Measurements from ENCODE around the gene BMPR2. TPM values are rescaled to one million over a fixed set of nuclear protein-coding genes. Genes with fewer than 3 reads are reported as not detected.
"Not testable (repeated sequence)": the region's sequence is repeated elsewhere in the genome, so short reads cannot be mapped to it uniquely, and the experiment has no call there.

The BMPR2 gene
- total RNA-seq, 2 experiments from 2014 or later: 8.8 to 10.2 TPM

DNA sequence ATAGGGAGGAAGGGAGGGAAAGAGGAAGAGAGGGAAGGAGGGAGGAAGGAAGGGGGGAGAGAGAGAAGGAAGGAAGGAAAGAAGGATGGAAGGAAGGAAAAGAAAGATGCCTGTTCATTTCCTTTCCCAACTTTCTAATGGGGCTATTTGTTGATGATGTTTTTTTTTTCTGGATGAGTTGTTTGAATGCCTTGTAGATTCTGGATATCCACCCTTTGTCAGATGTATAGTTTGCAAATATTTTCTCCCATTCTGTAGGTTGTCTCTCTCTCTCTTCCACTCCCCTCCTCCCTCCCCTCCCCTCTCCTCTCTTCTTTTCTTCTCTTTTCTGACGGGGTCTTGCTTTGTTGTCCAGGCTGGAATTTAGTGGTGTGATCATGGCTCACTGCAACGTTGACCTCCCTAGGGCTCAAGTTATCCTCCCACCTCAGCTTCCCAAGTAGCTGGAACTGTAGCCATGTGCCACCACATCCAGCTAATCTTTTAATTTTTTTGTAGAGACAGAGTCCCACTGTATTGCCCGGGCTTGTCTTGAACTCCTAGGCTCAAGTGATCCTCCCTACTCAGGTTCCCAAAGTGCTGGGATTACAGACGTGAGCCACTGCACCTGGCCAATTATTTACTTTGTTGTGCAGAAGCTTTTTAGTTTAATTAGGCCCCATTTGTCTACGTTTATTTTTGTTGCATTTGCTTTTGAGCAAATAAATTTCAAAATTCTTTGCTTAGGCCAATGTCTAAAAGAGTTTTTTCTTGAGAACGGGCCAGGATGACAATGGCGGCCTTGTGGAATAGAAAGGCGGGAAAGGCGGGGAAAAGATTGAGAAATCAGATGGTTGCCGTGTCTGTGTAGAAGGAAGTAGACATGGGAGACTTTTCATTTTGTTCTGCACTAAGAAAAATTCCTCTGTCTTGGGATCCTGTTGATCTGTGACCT is 201.4 kb downstream of the BMPR2 start:
- Mint-ChIP-seq H3K27me3 (no peaks in the 10 kb centered on the region), H3K27ac (no peak overlapping the region), H3K4me1 (no peaks in the 10 kb centered on the region), H3K4me3 (no peak overlapping the region), H3K9me3 (ENCODE audit: low read depth) (no peaks in the 10 kb centered on the region), H3K36me3 (no peaks in the 10 kb centered on the region)
- DNase-seq (no peak), ATAC-seq (no peak)
- CTCF ChIA-PET: interaction anchor here (0.6 to 1.0 kb wide), 2 partner anchors 11 to 577 kb away, joined by 3 read pairs; no protein-coding TSS in a partner anchor

DNA sequence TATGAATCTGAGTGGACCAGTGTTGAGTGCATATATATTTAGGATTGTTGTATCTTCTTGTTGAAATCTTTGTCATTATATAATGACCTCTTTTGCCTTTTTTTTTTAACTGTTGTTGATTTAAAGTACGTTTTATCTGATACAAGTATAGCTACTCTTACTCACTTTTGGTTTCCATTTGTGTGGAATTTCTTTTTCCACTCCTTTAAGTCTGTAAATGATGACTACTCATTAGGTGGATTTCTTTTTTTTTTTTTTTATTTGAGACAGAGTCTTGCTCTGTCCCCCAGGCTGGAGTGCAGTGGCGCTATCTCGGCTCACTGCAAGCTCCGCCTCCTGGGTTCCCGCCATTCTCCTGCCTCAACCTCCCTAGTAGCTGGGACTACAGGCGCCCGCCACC is 206.7 kb downstream of the BMPR2 start:
- ATAC-seq; H3K4me3 Mint-ChIP-seq; H3K27ac Mint-ChIP-seq; CTCF ChIA-PET; H3K36me3 Mint-ChIP-seq; H3K9me3 Mint-ChIP-seq (ENCODE audit: low read depth); H3K4me1 Mint-ChIP-seq; DNase-seq; H3K27me3 Mint-ChIP-seq: not testable (repeated sequence)

DNA sequence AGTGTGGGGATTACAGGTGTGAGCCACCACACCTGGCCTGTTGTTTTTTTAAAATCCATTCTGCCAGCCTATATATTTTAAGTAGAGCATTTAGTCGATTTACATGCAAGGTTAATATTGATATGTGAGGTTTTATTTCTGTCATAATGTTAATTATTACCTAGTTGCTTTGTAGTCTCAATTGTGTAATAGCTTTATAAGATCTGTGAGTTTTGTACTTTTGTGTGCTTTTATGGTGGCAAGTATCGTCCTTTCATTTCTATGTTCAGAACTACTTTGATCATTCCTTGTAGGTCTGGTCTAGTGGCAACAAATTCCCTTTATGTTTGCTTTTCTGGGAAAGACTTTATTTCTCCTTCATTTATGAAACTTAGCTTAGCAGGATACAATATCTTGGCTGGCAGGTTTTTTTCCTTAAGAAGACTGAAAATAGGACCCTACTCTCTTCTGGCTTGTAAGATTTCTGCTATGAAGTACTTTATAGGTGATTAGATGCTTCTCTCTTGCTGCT is 207.6 kb downstream of the BMPR2 start:
- ATAC-seq (no peak), DNase-seq (no peak)
- Mint-ChIP-seq H3K27me3 (peaks cover 5% of the 10 kb centered on the region), H3K36me3 (no peaks in the 10 kb centered on the region), H3K4me1 (peaks cover 4% of the 10 kb centered on the region), H3K9me3 (ENCODE audit: low read depth) (no peaks in the 10 kb centered on the region), H3K4me3 (no peak overlapping the region), H3K27ac (no peak overlapping the region)
- CTCF ChIA-PET: interaction anchor here (0.9 kb wide), 1 partner anchor 8 kb away, joined by 3 read pairs; no protein-coding TSS in a partner anchor

DNA sequence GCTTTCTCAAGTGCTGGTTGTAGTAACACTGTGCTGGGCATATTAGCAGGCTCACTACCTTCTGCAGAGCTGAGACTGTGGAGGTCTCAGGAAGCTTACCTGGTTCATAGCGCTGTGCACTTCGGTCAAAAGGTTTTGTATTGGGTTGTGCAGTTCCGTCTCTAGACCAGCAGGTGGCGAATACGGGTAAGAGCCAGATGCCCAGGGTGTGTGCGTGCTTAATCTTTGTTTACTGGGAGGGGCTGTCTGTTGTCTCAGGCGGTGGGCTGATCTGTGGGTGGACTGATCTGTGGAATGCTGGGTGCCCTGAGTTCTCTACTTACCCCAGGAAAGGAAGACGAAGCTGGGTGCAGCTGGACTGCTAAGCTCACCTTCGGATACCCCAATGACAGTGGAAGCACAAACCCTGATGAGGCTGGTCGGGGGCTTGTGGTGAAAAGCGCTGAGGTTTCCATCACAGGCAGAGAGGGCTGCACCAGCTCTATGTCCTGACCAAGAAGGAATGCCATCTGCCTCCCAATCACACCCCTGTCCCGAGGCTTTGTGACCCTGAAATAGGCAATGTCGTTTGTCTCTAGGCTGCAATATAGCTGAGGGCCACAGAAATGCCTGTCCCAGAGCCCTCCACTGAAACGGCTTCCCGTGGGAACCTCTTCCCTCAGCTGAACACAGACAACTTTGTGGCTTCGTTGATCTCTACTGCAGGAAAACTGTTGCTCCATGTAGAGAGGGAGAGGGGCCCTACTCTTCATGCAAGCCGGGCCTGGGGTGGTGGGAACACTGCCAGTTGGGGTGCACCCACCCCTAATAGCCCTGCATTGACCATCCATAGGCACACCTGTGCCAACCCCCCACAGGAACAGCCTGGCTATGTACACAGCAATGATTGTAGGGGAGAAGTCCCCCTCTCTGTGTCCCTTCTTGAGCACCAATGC is 212.8 kb downstream of the BMPR2 start:
- Mint-ChIP-seq H3K4me1 (peaks cover 5% of the 10 kb centered on the region), H3K27me3 (peaks cover 5% of the 10 kb centered on the region), H3K9me3 (ENCODE audit: low read depth) (no peaks in the 10 kb centered on the region), H3K4me3 (no peak overlapping the region), H3K27ac (no peak overlapping the region), H3K36me3 (no peaks in the 10 kb centered on the region)
- ATAC-seq (peak; percentile 98), DNase-seq (peak; percentile 75)
- CTCF ChIA-PET: interaction anchor here (0.6 to 4.6 kb wide), 22 partner anchors 9 to 1226 kb away, joined by 3 to 42 read pairs (median 3); partner anchors contain the start of genes FAM117B and ICA1L

DNA sequence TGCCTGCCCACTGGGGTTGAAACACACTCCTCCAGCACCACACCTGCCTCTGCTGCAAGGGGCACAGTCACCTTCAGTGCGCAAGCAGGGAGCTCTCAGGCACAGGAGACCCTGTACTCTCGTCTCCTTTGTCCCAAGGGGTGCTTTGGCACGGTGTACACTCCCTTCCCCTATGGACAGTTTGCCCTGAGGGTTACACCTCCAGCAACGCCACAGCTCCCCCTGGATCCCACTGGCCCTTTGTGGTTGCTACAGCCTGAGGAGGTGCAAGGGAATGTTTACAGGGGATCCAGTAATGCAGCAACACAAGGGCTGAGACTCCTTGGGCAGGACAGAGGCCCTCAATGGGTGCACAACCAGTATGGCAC is 213.4 kb downstream of the BMPR2 start:
- Mint-ChIP-seq H3K4me3 (no peak overlapping the region), H3K27ac (no peak overlapping the region), H3K36me3 (no peaks in the 10 kb centered on the region), H3K27me3 (peaks cover 5% of the 10 kb centered on the region), H3K4me1 (peaks cover 5% of the 10 kb centered on the region), H3K9me3 (ENCODE audit: low read depth) (no peaks in the 10 kb centered on the region)
- ATAC-seq (no peak), DNase-seq (no peak)
- CTCF ChIA-PET: interaction anchor here (1.0 to 4.6 kb wide), 9 partner anchors 8 to 1225 kb away, joined by 3 to 42 read pairs (median 7); partner anchors contain the start of gene ICA1L

DNA sequence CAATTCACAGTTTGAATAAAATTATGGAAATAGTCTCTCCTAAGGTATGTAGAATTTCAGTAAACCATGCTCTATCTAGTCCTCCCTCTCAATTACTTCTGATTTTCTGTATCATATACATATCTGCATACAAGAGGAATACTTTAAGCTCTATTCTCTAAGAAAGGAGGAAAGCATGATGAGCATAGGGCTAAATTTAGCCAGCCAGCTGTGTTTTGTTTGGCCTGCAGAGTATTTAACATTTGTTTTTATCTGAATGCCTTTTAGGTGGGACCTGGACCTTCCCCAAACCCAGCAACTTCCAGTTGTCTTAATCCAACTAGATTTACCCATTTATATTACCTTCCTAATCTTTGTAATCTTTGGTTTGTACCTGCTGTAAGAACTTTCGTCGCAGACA is 216.4 kb downstream of the BMPR2 start:
- no peak for ATAC-seq
- H3K27ac Mint-ChIP-seq: no peak overlapping the region
- no peaks in the 10 kb centered on the region for H3K9me3 Mint-ChIP-seq (ENCODE audit: low read depth)
- DNase-seq: no peak
- peaks cover 5% of the 10 kb centered on the region for H3K27me3 Mint-ChIP-seq
- no peak overlapping the region for H3K4me3 Mint-ChIP-seq
- H3K36me3 Mint-ChIP-seq: no peaks in the 10 kb centered on the region
- CTCF ChIA-PET: no interaction called here
- H3K4me1 Mint-ChIP-seq: peaks cover 5% of the 10 kb centered on the region

DNA sequence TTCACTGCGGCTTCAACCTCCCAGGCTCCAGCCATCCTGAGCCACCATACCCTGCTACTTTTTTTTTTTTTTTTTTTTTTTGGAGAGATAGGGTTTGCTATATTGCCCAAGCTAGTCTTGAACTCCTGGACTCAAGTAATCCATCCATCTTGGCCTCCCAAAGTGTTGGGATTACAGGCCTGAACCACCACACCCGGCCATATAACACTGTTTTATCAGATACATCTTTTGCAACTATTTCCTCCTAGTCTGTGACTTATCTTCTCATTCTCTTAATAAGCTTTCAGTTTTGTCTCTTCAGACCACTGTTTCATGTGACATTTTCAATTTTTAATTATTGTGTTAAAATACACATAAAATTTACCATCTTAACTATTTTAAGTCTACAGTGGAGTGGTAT is 223.0 kb downstream of the BMPR2 start:
- no peaks in the 10 kb centered on the region for H3K9me3 Mint-ChIP-seq (ENCODE audit: low read depth)
- CTCF ChIA-PET: interaction anchor here (2.3 kb wide), 1 partner anchor 10 kb away, joined by 10 read pairs; no protein-coding TSS in a partner anchor
- no peak overlapping the region for H3K4me3 Mint-ChIP-seq
- ATAC-seq (no peak), DNase-seq (no peak)
- H3K4me1 Mint-ChIP-seq: no peaks in the 10 kb centered on the region
- no peaks in the 10 kb centered on the region for H3K36me3 Mint-ChIP-seq
- no peak overlapping the region for H3K27ac Mint-ChIP-seq
- H3K27me3 Mint-ChIP-seq: no peaks in the 10 kb centered on the region

DNA sequence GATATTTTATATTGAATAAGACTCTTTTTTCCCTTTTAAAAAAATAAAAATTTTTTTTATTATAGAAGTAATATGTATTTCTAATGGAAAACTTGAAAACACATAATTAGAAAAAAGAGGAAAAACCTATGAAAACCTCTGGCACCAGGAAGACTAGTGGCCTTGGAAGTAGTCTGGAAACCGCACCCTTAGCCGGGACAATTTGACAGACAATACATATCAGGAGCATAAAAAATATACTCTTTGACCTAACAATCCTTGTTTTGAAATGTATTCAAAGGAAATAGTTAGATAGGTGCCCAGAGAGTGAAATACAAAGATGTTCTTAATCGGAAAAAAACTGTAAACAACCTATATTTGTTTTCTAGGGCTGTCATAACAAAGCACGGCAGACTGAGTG is 223.8 kb downstream of the BMPR2 start:
- H3K4me1 Mint-ChIP-seq: no peaks in the 10 kb centered on the region
- CTCF ChIA-PET: interaction anchor here (2.3 kb wide), 1 partner anchor 11 kb away, joined by 11 read pairs; no protein-coding TSS in a partner anchor
- no peaks in the 10 kb centered on the region for H3K27me3 Mint-ChIP-seq
- H3K4me3 Mint-ChIP-seq: no peak overlapping the region
- H3K27ac Mint-ChIP-seq: no peak overlapping the region
- no peaks in the 10 kb centered on the region for H3K9me3 Mint-ChIP-seq (ENCODE audit: low read depth)
- no peak for DNase-seq
- ATAC-seq: no peak
- no peaks in the 10 kb centered on the region for H3K36me3 Mint-ChIP-seq

DNA sequence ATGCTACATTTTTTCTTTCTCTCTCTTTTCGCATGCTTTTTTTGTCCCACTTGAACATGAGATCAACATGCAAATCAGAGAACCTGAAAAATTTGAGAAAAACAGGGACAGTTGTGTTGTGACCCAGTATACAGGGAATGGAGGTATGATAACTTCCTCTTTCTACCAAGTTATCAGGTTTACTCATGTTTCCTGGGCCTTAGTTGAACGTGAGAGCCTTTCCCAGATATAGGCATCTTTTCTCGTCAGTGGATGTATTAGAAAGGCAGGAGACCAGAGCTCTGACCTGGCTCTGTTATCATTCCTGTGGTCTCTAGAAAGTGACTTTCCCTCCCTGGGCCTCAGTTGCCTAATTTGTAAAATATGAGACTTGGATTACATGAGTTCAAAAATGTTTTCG is 228.6 kb downstream of the BMPR2 start:
- no peak for ATAC-seq
- no peak for DNase-seq
- Mint-ChIP-seq H3K4me3 (no peak overlapping the region), H3K4me1 (peaks cover 7% of the 10 kb centered on the region), H3K9me3 (ENCODE audit: low read depth) (no peaks in the 10 kb centered on the region), H3K27ac (no peak overlapping the region), H3K27me3 (no peaks in the 10 kb centered on the region), H3K36me3 (no peaks in the 10 kb centered on the region)
- CTCF ChIA-PET: no interaction called here

DNA sequence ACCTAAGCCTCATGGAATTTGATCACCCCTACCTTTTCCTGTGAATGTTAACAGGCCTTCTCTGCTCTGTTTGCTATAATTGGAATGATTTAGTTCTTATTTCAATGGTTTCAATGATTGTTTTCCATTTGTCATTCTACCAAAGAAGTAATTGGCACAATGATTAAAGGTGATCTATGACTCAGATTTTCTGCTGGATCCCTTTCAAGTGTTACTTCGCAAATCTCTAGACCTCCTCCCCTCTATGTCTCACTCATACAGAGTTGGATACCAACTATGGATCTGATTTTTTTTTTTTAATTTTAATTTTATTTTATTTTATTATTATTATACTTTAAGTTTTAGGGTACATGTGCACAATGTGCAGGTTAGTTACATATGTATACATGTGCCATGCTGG is 229.0 kb downstream of the BMPR2 start:
- Mint-ChIP-seq H3K4me1 (peaks cover 10% of the 10 kb centered on the region), H3K36me3 (no peaks in the 10 kb centered on the region), H3K27ac (no peak overlapping the region), H3K9me3 (ENCODE audit: low read depth) (no peaks in the 10 kb centered on the region), H3K27me3 (no peaks in the 10 kb centered on the region), H3K4me3 (no peak overlapping the region)
- CTCF ChIA-PET: no interaction called here
- no peak for DNase-seq
- no peak for ATAC-seq

DNA sequence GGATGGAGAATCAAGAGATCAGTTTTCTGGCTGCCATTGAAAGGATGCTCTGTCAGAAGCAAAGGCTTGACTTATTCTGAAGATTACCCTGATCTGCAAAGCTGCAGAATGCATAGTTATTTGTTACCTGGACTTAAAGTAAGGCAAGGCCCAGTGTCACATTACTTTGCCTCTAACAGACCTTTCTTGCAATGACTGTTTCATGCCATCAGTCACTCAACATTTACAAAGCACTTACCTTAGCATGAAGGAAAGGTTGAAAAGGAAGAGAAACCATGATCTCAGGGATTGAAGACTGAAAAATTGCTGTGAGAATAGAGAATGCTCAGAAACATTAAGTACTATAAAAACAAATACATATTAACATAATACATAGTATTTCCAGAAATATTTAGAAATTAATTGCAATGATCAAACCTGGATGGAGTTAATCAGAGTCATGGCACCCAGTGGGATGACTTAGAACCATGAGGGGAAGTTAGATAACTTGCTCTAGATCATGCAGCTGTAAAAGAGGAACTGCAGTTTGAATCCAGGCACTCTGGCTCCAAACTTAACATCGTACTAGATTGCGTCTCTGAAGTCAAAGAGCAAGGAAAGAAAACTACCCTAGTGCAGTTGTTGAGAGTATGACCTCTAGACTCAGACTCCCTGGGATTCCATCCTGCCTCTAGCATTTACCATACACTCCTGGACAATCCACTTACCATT is 232.2 kb downstream of the BMPR2 start:
- Mint-ChIP-seq H3K27ac (no peak overlapping the region), H3K4me1 (peaks cover 12% of the 10 kb centered on the region), H3K36me3 (no peaks in the 10 kb centered on the region), H3K27me3 (no peaks in the 10 kb centered on the region), H3K9me3 (ENCODE audit: low read depth) (no peaks in the 10 kb centered on the region), H3K4me3 (no peak overlapping the region)
- ATAC-seq: no peak
- no peak for DNase-seq
- CTCF ChIA-PET: no interaction called here

DNA sequence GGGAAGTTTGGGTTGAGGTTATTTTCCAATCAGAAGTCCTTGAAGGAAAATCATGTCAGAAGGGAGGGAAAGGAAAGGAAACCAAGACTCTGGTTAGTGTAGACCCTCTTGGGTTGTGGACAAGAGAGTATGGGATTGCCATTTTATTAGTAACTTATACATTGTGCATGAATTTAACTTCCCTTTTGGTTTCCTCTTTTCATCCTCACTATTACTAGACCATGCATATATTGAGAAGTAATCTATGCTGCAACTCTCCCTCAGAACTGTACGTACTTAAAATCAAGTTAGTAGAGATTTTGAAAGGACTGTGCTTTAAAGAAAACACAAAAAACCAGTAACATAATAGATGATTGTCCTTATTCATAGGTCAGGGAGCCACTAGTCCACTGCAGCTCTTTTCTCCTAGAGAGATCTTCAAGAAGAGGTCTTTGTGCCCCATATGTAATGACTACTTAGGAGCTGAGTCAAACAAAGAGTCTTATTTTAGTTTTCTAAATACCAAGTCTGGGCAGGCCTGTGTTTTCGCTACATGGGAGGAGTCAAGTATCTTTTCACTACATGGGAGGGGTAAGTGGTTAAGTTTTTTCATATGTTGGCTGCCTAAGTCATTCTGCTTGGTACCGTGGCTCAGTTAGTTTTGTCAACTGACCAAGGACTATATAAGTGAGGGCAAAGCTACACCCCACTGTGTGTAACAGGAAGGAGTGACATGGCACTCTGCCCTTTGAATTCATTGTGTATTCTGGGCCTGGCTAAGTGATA is 233.4 kb downstream of the BMPR2 start:
- H3K27ac Mint-ChIP-seq: peak overlapping the region; percentile 24
- H3K4me3 Mint-ChIP-seq: no peak overlapping the region
- DNase-seq (no peak), ATAC-seq (peak; percentile 61)
- CTCF ChIA-PET: interaction anchor here (0.6 to 1.6 kb wide), 2 partner anchors 11 to 722 kb away, joined by 3 read pairs; no protein-coding TSS in a partner anchor
- no peaks in the 10 kb centered on the region for H3K36me3 Mint-ChIP-seq
- H3K27me3 Mint-ChIP-seq: no peaks in the 10 kb centered on the region
- H3K4me1 Mint-ChIP-seq: peaks cover 12% of the 10 kb centered on the region
- H3K9me3 Mint-ChIP-seq (ENCODE audit: low read depth): no peaks in the 10 kb centered on the region

All from activated CD8-positive, alpha-beta memory T cell treated with anti-CD3 and anti-CD28 coated beads, Interleukin-2, amount 10 ng/mL, durations not matched to agents 7 days and 5 days (primary cell).